Umbilical cord (tissue), 2 donors: ENCODE measurements around the gene SPATA13. TPM values are rescaled to one million over a fixed set of nuclear protein-coding genes. Genes with fewer than 3 reads are reported as not detected.

ENCODE experiments used
- DNase-seq: peaks from one replicate; pipeline ENCODE4 v3.0.0-alpha.2; 2015; ENCODE audit warnings: low spot score
- total RNA-seq: library from RNA; depleted of rRNA; stranded (reverse); fragments of >200 nt; gene quantifications from one replicate; pipeline ENCODE4 v1.2.3, GENCODE V29; 2014; ENCODE audit warnings: low replicate concordance; ENCODE audit not compliant: insufficient read depth

The SPATA13 gene
- total RNA-seq, 1 donor from 2014 or later = 9.1 TPM

DNA sequence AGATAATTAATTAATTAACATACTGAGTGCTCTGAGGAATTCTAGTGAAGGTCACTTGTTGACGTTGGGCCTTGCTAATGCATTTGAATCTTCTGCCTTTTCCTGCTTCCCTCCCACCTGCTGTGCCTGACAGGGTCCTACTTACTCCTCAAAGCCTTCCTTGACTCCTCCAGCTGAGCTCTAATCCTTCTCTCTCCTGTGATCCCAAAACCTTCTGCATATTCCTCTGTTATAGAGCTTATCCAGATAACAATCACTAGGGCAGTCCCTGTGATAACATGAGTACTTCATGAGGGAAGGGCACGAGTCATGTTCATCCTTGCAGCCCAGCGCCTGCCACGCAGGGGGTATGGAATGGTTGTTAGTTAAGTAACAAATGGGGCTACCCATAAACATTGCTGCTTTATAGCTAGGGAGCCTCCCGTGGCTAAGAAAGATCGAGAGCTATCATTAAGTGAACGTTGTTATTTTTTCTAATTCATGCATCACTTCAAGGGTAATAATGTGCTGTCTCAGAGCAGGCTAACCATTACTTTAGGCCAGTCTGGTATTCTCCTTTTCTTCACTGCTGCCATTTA is 19.1 kb upstream of the SPATA13 start:
- DNase-seq = no peak

DNA sequence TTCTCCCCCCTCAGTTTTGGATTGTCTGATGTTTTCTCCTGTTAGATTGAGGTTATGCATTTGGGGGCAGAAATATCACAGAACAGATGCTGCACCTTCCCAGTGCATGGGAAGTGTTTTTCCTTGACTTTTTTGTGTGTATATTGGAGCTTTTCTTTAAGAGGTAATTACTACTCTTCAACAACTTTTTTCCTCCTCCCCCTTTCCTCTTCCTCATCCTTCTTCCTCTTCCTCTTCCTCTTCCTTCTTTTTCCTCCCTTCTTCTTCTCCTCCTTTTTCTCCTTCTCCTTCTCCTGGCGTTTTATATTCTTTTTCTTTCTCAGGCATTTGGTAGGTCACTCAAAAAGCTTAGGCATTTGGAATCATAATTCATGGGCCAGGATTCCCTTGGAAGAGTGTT is 18.1 kb upstream of the SPATA13 start:
- no peak for DNase-seq

DNA sequence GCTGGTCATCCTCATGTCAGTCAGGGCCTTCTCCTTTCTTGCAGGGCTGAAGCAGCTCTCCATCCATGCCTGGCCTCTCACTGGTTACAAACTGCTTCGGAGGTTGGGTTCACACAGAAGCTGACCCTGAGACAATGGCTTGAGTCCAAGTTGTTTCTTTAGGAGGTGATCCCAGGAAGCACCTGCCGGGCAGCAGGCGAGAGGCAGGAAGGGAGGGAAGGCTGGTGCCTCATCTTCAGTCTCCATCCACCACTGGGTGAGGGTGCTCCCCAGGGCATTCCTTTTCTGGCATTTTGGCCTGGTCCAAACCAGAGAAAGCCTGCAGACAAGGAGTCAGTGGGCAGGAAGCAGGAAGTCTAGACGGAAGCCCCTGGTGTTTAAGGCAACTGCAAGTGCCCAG is 17.6 kb upstream of the SPATA13 start:
- DNase-seq = no peak

DNA sequence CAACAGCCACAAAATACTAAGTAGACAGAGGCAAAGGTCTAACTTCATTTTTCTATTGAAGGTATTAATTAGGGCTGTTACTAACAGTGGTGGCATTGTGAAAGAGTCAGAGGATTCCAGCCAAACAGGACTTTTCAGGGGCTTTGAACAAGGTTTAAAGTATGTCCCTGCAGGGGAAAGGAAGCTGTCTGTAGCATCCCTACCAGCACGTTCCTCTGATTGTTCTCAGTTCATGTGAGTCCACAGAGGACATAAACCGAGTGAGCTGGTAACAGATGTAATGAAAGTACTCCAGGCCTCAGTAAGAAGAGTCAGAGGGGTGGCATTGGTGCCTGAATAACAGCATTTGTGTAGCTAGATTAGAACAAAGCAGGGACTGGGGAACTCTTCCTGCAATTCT is 15.3 kb upstream of the SPATA13 start:
- peak; percentile 16 for DNase-seq

DNA sequence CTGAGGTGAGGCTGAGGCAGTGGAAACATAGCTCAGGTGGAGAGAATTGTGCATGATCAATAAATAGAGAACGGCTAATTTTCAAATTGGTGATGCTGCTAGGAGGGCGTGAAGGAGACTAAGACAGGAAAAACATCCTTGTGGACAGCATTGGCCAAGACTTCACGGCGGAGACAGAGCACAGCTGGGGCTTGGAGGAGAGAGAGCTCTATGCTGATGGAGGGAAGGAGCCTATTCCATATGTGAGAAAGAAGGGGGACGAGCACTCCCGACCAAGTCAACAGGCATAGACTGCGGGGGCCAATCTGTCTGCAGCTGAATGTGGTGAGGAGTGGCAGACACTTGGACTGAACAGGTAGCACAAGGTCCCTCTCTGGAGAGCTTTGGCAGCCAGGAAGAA is 14.8 kb upstream of the SPATA13 start:
- no peak for DNase-seq

DNA sequence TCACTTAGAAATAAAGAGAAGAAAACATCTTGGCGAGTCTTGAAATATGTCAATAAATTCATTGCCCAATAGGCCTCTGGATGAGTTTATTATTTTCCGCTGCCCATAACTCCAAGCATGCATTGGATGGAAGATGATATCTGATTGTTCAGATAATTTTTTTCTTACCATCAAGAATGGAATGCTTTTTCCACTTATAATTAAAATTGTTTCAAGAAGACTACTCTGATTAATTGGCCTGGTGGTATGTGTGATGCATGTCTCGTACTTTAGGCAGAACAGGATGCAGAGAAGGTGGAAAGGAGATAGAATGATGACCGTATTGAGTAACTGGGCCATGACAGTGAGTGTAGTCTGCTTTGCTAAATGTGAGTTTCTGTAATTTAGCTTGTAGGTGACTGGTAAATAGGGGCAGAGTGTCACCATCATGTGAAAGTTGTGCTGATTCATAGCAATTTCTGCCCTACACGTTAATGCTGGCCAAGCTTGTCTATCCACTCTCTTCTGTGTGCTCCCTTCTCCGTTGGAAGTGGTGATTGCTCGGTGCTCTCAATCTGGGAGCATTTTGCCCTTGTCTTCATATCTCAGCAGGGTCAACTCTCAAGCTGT is 13.5 kb upstream of the SPATA13 start:
- DNase-seq = no peak

DNA sequence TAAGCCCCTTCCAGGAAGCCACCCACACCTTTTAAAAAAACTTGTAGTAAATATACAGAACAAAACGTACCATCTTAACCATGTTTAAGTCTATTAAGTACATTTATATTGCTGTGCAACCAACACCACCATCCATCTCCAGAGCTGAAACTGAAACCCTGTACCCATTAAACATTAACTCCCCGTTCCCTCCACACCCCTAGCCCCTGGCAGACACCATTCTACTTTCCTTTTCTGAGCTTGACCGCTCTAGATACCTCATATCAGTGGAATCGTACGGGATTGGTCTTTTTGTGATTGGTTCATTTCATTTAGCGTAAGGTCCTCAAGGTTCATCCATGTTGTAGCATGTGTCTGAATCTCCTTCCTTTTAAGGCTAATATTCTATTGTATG is 13.0 kb upstream of the SPATA13 start:
- no peak for DNase-seq

DNA sequence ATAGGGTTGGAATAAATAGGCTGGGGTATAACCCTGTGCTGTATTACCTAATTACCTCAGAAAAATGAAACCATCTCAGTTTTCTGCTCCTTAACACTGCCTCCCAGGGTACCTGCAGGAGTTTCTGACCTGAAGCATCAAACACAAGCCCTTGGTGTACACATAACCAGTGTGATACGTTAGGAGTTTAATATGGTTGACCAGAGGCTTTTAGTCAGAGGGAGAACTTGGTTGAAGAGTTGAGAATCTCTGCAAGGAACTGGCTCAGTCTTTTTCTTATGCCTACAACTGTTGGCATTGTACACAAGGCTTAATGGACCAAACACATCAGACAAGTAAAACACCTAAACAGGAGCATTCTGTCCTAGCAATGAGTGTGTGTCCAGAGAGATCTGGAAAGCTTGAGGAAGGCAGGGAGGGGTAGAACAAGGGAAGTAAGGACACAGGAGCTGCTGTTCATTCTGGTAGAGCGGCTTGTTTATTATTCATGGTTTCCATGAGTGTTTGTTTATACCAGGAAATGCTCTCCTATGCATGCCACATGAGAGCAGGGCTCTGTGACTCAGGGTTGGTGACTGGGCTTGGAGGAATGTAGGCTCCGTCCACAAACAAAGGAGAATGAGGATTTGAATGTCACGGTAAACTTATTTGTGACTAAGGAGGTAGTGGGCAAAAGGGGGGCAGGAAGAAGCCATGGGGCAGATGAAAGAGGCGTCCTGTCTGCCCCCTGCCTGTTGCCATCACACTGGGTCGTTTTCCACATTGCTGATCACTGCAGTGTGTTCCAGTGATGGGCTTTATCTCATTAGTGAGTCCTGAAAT is 11.9 kb upstream of the SPATA13 start:
- DNase-seq = peak; percentile 36

DNA sequence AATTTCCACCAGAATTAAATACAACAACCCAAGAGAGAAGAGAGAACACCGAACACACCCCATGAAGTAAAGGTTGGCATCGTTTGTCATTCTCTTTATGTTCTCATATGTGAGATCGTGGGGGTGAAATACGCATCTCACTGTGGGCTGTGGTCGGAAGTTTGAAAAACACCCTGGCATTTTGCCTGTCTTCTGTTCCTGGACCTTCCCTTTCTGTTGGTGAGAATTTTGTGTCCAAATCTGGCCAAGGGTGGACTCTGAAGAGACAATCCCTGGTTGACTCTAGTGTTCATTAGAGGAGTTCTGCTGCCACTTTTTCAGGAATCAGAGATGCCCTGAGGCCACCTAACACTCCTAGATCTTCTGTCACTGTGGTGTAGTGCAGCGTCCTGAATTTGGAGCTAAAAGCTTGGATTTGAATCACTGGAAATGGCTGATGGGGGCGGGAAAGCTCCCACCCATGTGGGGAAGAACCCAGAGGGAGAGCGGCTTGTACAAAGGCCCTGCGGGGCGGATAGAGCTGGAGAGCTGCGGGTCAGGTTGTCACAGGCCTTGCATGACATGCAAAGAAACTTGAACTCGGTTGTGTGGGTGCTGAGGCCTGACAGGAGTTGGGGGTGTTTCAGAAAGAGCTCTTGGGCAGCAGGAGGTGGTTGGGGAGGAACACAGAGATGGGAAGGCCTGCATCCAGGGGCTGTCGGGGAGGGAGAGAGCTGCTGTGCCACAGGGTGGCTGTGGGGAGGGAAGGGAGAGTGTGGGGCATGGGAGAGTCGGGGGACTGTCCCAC is 11.1 kb upstream of the SPATA13 start:
- no peak for DNase-seq

DNA sequence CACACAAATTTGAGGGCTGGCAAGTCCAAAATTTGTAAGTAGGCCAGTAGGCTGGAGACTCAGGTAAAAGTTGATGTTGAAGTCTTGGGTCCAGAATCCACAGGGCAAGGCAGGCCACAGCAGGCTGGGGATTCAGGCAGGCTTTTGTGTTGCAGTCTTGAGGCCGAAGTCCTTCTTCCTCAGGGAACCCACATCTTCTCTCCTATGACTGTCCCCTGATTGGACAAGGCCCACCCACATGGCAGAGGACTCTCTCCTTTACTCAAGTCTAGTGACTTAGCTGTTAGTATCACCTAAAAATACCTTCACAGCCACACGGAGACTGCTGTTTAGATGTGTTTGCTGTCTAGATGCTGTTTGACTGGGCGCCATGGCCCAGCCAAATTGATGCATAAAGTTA is 9.9 kb upstream of the SPATA13 start:
- DNase-seq = no peak

DNA sequence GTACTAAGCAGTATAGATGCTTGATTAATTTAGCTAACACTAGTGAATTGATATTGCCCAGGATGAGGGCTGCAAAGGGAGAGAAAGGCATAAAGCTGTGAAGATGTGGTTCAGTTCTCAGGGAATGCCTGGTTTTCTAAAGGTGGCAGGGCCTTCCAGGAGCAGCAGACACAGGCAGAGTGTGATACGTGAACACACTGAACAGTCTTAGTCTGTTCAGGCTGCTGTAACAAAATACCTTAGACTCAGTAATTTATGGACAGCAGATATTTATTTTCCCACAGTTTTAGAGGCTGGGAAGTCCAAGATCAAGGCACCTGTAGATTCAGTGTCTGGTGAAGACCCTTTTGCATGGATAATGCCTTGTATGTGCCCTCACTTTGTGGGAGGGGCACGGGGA is 8.7 kb upstream of the SPATA13 start:
- no peak for DNase-seq

DNA sequence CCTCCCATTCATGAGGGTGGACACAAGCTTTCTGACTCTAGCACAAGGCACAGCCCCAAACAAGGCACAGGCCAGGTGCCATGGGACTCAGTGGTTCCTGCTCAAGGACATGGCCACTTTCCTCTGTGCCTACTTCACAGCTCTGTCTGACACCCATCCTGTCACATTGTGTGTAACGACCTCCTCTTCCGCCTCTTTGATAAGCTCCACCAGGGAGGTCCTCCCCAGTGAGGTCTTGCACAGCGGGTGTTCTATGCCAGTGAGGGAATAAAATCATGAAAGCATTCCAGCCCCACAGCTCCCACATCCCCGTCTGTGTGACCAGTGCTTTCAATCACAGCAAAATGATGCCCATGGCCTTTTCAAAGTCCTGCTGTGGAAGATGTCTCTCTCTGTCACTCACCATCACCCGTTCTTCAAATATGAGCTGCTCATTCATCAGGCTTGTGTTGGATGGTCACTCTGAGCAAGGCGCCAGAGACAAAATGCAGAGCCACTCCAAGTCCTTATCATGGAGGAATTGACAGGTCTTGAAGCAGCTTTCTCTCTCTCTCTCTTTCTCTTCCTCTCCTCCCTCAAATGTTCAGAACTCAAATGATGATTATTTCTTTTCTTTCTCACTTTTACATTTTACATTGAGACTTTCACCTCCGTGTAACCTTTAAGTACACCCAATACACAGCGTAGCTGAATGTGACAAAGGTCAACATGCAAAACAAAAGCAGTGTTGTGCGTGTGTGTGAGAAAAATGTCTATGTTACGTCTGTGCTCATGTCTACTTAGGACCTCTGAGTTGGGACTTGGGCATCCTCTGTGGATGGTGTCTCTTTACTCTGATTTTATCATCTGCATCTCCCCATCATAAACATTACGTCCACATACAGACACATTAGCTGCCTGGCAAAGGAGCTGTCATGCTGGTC is 8.0 kb upstream of the SPATA13 start:
- DNase-seq = no peak

DNA sequence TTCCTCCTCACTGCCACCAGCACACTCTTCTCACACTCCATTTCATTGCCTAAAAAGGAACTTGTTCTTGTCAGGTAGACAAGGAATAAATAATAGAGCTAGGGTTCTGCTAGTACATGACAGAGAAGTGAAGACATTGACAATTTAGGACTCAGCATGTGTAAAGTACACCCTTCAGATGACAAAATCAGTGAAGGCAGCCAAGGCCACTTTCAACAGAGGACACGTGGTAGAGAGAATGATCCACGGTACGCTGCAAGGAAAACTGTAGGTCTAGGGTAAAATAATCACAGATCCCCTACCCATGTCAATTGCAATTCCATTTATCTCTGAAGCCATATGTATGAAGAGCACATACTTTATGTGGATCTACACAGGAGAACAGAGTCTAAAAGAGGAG is 7.2 kb upstream of the SPATA13 start:
- no peak for DNase-seq

DNA sequence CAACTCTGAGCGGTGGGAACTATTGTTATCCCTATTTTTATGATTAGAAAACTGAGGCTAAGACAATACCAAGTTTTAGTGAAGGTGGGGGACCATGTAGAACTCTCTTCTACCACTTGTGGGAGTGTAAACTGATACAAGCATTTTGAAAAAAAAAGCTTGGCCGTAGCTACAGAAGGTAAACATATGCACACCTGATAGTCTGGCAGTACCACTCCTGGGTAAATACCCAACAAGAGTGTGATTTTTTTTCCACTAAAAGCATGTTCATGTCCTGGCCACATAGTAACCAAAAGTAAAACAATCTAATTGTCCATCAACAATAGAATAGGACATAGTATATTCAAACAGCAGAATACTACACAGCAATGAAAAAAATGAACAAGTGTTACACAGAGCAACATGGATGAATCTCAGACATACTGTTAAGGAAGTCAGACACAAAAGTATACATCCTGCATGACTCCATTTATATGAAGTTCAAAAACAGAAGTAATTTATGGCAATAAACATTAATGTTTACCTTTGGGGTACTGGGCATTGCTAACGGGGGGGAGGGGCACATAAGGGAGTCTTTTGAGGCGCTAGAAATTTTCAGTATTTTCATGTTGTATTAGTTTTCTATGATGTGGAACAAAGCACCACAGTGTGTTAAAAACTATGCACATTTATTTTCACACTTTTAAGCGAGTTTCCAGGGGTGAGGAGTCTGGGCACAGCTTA is 6.4 kb upstream of the SPATA13 start:
- no peak for DNase-seq

DNA sequence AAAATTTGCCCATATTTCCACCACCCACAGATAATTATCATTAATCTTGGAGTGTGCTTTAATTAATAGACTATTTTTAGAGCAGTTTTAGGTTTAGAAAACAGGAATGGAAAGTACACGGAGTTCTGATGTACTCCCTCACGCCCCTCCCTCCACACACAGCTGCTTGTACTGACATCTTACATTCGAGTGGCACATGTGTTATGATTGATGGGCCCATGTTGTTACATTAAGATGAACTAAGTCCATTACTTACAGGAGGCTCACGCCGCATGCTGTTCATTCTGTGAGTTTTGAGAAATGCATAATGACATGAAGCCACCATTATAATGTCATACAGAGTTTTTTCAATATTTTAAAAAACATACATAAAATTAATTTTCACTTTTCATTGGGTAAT is 1.2 kb upstream of the SPATA13 start:
- no peak for DNase-seq

DNA sequence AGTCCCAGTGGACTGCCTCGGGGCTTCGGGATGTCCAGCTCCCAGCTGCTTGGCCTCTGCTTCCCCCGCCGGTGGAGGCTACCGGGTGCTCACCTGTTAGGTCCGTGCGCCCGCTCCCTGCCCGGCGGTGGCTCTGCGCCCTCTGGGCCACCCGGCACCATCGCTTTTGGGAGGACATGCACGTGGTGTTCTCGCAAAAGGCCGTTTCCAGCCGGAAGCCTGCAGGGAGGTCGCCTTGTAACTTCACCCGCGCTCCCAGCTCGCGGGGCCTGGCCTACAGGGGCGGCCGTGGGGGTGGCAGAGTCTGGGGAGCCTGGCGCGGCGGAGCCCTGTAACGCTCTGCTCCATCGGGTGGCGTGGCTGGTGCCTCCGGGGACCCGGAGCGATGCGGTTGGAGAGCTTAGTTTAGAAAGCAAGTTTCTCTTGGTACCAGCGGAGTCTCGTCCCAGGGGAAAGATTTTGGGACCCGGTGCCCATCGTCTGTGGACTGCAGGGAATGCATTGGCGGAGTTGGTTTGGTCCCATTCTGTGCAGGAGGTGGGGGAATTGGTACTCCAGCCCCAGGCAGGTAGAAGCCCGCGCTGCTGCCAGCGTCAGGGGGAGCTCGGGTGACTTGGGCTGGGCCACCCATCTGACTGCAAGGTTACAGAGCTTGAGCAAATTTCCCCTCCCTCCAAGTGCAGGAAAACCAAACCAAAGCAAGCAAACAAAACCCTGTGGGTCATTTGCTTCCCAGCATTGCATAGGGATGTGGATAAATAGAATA is 673 bp downstream of the SPATA13 start:
- no peak for DNase-seq

DNA sequence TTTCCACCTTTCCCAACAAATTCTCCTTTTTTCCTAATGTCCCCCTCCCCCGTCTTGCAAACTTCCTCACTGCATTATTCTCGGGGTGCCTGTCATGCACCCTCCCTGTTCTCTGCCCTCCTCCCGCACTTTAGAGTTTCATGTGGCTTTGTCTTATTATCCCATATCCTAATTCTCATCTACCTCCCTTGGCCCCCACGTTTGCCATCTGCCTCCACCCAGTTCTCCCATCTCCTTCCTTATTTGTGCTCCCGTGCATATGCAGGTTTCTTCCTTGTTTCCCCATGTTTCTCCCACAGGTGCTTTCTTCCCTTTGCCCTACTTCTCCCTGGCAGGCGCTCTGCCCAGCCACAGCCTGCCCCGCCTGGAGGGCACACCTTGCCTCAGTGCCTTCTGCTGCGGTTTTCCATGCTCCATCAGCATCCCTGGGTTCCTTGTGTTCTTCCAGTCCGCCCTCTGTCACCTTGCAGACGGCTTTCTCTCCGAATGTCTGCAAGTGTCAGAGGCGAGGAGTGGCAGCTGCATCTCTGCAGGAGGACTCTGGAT is 1.5 kb downstream of the SPATA13 start:
- DNase-seq = no peak

DNA sequence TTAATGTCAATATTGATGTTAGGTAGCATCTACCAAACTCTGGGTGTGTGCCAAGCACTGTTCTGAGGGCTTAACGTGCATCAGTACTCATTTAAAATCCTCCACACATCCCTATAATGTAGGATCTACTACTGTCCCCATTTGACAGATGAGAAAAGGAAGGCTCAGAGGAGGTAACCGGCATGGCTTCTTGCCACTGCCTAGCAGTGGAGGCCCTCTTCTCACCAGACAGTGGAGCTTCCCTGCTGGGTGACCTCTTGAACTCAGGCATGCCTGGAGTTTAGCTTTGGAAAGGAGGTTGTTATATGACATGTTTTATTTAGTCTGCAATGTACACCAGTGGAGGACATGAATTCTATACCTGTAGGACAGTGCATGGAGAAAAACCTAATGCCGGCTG is 2.1 kb downstream of the SPATA13 start:
- no peak for DNase-seq

DNA sequence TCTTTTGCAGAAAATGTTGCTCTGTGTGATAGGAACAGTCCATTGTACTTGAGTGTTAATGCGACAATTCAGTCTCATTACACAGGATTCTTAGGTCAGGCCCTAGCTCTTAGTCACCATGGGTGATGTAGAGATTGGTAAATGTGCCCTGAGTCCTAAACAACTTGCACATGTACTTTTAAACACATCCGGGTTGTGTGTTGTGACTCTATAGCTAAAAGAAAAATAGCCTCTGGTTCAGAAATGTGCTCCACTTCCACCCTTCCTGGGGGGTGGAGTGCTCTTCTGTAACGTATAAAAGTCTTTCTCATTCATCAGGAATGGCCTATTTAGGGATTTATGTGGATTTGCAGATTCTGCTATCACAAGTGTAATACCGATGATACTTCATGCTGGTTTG is 5.2 kb downstream of the SPATA13 start:
- DNase-seq = no peak

DNA sequence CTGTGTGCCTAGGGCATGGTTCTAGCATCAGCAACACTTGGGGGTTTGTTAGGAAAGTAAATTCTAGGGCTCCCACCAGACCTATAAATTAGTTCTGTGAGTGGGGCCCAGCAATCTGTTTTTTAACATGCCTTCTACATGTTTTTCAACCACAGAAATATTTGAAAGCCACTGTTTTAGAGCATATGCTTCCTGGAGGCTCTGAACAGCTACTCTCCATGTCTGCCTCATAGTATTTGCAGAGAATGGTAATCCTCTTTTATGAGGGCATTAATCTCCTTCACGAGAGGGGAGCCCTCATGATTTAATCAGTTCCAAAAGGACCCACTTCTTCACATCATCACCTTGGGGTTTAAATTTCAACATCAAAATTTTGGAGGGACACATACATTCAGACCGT is 6.0 kb downstream of the SPATA13 start:
- DNase-seq = no peak
